HG02759 (cell line): Measurements from ENCODE around the gene MZT2A.
A peak's percentile ranks its signal among the peaks of the same experiment; 100 is the strongest.
"Not testable (repeated sequence)": the region's sequence is repeated elsewhere in the genome, so short reads cannot be mapped to it uniquely, and the experiment has no call there.

Source experiments
- ATAC-seq: cut with Tn5 transposase; IDR thresholded peaks from one replicate; pipeline ENCODE4 v1.9.1; 2021; ENCODE audit warnings: mild to moderate bottlenecking, moderate library complexity; ENCODE audit not compliant: unreplicated experiment

Gene MZT2A, protein sequence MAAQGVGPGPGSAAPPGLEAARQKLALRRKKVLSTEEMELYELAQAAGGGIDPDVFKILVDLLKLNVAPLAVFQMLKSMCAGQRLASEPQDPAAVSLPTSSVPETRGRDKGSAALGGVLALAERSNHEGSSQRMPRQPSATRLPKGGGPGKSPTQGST

DNA sequence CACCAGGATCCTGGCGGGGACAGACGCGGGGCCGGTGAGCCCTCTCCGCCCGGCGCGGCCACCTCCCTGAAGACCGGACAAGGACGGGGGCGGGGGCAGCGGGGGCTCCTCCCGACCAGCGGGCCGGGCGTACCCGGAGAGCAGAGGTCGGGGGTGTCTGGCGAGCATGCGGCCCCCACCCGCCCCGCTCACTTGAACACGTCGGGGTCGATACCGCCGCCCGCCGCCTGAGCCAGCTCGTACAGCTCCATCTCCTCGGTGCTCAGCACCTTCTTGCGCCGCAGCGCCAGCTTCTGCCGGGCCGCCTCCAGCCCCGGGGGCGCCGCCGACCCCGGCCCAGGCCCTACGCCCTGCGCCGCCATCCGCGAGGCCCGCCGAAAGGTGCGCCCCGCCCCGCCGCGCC, at the start of gene MZT2A:
Gene MZT2A, minus strand, starts transcription at position 383 of the 403 bp plus-strand sequence. Its CDS starts 21 bp downstream, at position 362.
- peak; percentile 22 for ATAC-seq

DNA sequence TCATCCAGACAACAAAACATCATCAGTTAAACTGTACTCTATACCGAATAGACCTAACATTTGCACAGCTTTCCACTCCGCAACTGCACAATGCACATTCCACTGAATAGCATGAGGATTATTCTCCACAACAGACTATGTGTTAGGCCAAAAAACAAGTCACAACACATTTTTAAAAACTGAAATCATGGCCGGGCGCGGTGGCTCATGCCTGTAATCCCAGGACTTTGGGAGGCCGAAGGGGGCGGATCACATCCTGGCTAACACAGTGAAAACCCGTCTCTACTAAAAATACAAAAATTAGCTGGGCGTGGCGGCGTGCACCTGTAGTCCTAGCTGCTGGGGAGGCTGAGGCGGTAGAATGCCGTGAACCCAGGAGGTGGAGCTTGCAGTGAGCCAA, 46.7 kb upstream of the MZT2A start:
- not testable (repeated sequence) for ATAC-seq

DNA sequence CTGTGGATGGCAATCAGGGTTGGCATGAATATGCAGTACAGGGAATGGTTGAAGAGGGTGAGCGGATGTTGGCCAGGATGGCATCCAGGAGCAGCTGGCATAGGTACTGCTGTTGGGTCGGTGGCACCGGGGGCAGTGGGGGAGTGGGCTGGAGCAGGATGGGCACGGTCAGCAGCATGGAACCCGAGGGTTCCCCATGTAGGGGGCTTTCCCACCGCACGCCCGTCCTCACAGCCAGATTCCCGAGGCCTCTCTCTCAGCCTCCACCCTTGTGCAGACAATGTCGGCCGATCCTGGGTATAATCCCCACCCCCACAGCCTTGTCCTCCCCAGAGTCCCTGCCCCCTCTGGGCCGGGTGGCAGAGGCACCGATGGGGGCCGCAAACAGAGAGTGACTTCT, 44.6 kb upstream of the MZT2A start:
- ATAC-seq = not testable (repeated sequence)

DNA sequence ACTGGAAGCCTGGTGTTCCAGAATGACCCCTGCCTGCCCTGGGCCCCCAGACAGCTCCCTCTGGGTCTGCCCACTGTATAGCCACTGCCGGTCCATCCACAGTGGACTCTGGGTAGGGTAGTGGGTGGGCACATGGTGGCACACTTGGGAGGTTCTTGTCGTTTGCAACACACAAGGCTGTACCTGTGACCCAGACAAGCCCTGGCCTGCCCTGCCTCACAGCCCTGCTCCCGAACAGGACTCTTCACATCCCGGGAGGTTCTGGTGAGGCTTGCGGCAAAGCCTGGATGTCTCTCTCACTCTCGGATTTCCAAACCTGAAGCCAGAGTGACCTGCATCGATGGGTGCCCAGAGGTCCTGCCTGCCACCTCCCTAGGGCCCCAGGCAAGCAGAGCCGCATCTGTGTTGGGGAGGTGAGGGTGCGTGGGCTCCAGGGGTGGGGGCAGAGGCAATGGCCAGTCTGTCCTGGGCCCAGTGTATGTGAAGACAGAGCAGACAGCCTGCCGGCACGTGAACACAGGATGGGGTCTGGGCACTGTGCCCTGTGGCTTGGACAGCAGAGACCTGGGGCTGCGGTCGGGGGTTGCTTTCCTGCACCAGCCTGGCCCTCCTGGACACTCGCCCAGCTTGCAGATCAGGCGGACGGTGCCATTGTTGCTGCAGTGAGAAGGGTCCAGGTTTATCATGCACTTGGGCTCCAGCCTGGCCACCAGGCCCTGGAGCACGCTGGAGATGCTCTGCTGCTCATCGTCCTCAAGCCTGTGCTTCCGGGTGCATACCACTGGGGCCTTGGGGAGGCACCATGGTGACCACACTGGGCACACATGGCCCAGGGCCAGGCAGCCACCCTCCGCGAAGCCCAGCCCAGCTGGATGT, 44.0 kb upstream of the MZT2A start:
- not testable (repeated sequence) for ATAC-seq

DNA sequence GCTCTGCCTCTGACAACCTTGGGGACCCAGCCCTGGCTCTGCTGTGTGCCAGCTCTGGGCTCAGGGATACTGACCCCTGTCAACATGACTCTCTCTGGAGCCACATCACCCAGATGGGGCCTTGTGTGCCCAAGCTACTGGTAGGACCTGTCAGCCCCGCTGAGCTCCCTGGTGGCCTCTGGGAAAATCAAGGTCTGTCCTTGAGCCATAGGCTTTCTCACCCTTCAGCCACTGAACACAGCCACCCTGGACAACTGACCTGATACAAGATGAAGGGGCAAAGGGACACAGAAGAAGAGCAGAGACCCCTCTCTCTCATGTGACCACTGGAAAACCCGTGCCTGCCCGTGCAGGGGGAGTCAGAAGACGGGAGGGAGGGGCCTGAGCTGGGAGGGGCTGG, 43.3 kb upstream of the MZT2A start:
- ATAC-seq = no peak

DNA sequence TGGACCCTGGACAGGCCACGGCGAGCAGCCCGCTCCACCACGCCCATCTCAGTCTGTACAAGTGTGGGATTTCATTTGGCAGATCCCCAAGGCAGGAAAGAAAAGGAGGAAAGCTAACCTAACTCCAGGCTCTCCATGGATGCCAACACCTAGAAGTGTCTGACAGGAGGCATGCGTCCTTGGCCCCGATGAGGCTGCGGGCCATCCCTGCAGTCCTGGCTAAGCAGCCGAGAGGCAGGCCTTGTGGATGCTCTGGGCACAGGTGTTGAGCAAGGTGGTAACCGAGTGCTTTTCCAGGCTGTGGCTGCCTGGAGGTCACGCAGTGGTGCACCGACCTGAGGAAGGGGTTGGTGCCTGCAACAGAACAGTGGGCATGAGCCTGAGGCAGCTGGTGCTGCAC, 42.8 kb upstream of the MZT2A start:
- ATAC-seq = not testable (repeated sequence)

DNA sequence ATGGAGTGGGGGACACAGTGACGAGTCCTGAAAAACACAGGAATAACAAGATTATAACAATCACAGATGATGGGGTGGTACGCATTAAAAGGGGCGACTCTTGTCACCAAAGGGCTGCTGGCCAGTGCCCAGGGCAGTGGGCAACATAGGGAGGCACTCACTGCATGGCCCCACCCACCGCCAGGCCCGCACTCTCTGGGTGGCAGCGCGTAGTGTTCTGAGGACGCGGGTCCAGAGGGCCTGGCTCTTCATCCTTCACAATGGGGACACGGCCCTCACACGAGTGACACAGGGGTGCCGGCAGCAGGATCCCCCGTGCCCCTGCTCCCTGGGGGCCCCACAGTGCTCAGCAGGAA, 42.1 kb upstream of the MZT2A start:
- not testable (repeated sequence) for ATAC-seq

DNA sequence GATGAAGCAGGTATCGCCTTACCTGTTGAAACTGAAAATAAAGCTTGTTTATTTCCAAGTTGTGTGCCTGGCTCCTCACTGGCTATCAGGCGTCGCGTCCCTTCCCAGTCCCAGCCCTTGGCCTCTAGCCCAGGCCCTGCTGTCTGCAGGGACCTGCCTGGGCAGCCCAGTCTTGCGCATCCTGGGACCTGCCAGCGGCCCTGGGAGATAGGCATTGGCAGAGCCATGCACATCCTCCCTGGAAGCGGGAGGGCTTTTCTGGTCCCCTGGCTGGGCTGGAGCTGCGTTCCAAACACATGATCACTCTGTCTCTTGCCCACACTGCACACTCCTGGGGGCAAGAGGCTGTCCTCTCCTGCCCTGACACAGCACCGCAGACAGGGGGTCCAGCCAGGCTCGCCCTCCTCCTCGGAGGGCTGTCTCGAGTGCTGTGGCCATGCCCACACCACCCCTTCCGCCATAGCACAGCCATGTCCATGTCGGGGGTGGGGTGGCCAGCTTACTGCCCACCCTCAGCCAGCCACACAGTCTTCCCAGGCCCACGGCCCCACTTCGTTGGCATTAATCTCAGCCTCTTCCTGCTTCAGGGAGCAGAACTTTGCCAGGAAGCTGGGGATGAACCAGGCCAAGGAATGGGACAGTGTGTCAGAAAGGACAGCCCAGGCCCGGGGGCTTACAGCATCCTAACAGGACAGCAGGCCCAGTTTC, 41.6 kb upstream of the MZT2A start:
- not testable (repeated sequence) for ATAC-seq

DNA sequence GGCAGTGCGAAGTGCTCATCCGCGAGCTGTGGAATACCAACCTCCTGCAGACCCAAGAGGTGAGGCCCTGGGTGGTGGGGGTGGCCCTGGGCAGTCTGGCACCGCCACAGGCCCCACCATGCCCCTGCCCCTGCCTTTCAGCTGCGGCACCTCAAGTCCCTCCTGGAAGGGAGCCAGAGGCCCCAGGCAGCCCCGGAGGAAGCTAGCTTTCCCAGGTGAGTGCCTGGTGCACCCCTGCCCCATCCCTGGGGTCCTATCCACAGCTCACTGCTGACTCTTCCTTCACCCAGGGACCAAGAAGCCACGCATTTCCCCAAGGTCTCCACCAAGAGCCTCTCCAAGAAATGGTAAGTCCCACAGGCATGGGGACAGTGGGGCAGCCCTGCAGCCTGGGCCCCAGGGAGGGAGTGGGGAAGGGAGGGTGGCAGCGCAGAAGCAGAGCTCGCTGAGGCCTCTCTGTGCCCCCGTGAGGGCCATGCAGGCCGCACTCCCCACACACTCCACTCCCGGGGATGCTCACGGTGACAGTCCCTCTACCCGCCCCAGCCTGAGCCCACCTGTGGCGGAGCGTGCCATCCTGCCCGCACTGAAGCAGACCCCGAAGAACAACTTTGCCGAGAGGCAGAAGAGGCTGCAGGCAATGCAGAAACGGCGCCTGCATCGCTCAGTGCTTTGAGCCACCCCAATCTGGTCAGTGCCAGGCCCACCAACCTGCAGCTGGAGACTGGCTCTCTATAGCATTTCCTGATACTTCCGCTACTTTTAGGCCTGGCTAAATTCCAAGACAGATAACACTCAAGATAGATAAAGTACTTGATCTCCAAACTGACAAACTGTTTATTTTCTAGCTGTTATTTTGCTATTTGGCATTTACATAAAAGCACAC, 40.8 kb upstream of the MZT2A start:
- not testable (repeated sequence) for ATAC-seq

DNA sequence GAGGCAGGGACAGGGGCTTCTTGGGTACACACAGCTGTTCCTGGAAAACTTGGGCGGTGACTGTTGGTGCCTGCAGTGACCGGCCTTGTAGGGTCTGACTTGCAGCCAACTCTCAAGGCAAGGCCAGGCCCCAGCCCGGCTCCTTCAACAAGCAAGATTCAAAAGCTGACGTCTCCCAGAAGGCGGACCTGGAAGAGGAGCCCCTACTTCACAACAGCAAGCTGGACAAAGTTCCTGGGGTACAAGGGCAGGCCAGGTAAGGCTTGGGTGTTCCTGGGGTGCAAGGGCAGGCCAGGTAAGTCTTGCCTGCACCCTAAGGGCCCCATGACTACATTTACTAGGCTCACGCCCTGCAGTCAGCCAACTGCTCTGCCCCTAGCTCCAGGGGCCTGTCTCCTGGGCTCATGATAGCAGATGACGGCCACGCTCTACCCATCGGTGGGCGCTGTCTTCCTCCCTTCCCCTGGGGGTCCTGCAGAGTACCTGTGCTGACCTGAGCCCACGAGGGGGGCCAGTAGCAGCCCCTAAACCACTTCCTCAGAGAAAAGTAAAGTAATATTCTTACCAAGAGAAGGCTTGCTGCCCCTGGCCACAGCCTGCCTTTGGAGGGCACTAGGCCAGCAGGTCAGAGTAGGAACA, 39.5 kb upstream of the MZT2A start:
- ATAC-seq = not testable (repeated sequence)

DNA sequence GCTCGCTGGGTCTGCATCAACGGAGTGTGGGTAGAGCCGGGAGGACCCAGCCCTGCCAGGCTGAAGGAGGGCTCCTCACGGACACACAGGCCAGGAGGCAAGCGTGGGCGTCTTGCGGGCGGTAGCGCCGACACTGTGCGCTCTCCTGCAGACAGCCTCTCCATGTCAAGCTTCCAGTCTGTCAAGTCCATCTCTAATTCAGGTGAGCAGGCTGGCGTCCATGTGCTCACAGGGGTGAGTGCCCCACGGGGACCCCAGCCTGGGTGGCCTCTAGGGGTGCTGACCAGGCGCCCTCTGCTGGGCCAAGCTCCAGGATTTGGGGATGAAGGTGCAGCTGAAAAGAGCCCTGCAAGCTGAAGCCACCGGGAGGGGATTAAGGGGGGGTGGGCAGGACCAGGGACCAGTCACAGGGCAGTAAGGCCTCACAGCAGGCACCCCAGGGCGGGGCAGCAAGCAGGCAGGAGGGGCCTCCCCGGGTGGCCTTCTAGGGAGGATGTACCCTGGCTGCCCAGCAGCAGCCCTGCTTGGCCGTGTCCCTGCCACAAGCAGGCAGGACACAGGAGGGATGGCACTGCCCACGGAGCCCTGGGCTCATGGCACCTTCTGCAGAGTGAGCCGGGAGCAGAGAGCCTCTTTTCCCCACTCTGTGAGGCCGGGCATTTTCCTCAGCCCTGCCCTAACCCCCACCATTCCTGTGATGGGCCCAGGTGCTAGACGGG, 38.6 kb upstream of the MZT2A start:
- ATAC-seq = not testable (repeated sequence)

DNA sequence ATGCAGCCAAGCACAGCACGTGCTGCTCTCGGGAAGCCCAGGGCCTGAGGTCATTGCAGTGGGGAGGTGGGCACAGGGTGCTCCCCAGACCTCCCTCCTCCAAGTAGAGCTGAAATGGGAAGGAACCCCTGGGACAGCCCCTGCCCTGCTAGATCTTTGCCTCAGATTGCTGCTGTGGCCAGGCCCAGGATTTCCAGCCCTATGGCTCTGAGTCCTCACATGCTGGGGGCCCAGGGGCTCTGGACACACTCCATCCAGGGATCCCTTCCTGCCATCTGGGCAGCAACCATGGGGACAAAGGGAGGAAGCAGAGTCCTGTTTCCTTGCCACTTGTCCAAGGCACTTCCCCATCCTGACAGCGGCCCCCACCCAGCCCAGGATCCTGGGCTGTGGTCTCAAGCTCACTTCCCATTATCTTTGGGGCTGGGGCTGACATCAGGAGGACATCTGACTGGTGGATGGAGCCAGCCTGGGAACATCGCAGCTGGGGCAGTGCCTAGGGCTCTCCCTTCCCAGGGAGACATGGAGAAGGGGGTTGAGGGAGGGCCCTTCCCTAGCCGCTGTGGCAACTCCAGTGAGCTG, 37.8 kb upstream of the MZT2A start:
- ATAC-seq = not testable (repeated sequence)

DNA sequence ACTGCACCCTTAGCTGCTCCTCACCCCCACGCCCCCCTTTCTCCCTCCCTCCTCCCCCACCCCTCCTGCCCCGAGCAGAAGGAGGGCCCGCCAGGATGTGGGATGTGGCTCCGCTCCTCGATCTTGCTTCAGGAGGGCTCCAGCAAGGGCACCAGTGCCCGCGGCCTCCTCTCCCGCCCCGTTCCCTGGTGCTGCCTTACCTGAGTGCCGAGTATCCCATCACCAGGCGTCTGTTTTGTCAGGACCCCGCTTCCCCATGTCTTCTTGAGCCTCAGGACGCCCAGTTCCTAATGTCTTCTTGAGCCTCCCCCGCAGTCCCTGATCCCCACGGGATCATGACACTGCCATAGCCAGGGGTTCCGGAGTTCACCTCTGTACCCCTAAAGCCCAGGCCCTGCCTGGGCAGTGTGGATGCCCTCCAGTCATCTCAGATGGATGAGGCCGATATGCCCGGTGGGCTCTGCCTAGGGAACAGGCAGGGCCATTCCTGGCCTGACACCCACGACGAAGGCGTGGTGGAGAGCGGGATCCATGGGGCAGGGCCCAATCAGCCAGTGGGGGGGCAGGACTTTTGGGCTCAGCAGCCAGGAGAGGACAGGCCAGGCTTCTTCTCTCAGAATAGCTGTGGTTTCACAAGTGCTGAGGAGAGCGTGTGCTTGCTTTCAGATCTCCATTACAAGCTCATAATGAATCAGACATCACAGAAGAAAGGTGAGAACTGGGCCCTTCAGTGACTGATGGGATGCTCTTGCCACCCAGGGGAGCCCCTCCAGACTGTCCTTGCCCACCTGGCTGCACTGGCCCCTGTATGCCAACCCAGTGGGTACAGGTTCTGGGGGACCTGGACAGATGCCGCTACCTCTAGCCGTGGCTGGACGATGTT, 37.0 kb upstream of the MZT2A start:
- peak; percentile 44 for ATAC-seq

DNA sequence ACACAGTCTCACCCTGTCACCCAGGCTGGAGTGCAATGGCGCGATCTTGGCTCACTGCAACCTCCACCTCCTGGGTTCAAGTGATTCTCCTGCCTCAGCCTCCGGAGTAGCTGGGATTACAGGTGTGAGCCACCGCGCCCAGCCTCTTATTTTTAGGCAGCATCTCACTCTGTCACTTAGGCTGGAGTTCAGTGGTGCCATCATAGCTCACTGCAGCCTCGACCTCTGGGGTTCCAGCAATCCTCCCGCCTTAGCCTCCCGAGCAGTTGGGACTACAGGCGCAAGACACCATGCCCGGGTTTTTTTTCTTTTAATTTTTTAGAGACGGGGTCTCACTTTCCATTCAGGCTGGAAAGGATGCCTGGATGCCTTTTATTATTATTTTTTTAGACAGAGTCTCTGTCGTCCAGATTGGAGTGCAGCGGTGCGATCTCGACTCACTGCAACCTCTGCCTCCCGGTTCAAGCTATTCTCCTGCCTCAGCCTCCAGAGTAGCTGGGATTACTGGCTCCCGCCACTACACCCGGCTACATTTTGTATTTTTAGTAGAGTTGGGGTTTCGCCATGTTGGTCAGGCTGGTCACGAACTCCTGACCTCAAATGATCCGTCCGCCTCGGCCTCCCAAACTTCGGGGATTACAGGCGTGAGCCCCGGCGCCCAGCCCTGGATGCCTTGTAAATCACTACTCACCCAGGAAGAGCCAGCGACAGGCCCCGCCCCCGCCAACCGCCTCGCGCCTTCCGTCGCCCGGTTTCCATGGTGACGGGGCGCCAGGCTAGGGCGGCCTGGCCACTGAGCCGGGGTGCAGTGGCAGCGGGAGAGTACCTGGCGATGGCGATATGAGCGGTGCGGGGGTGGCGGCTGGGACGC, 35.2 kb upstream of the MZT2A start, which contains the start of gene CCDC74A:
Gene CCDC74A, plus strand, starts transcription at position 758 of the 871 bp plus-strand sequence. Its CDS starts 83 bp downstream, at position 841.
- ATAC-seq = peak; percentile 91

DNA sequence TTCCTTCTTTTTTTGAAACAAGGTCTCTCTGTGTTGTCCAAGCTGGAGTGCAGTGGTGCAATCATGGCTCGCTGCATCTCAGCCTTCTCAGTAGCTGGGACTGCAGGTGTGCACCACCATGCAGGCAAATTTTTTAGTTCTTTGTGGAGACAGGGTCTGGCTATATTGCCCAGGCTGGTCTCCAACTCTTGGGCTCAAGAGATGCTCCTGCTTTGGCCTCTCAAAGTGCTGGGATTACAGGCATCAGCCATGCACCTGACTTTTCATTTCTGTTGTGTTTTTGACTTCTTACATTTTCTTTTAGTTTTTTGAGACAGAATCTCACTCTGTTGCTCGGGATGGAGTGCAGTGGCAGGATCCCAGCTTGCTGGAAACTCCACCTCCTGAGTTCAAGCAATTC, 33.1 kb upstream of the MZT2A start:
- ATAC-seq = not testable (repeated sequence)

DNA sequence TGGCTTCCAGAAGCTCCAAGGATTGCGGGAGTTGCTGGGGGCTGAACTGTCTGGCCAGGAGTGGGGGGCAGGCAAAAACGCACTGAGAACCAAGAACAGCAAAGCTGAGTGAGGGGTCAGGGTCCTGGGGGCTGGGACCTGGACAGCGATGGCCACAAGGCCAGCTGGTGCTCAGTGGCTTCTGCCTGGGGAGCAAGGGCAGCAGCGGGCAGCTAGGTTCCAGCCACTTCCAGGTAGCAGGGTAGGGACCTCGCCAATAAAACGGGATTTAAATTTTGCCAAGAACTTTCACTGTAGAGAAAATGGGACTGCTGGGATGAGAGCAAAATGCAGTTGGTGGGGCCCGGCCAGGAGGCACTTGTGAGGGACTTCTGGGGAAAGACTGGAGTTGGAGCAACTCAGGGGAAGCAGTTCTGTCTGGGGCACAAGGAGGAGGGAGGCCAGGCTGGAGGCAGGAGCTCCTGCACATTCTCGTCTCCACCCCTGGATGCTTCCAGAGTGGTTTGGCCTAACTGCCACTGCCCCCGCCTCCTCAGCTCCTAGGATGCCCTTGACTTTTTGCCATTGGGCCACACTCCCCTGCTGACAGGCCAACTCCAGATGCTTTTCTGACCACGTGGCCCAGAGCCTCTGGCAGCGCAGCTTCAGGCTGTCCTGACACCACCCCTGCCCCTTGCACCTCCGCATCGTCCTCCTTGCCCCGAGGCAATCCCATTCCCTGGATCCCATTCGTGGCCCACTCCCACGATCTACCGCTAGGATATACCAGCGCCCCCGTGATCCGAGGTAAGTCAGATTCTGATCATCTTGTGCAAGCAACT, 30.0 kb upstream of the MZT2A start:
- ATAC-seq = no peak
